ENCODE results near the gene KCNQ5.

- TF ChIP-seq CTCF (IDR thresholded peaks at IDR 0.05) (no peak), POLR2AphosphoS5 (IDR thresholded peaks at IDR 0.05) (no peak), POLR2A (IDR thresholded peaks at IDR 0.05) (no peak)
Measured at GRCh38 chr6:72953971-72954381, 332.1 kb downstream of the KCNQ5 start.

Measured in suprapubic skin (tissue), 4 donors.